DOHH2 (cell line): ENCODE data around the gene GLI3.

Experiments
- H3F3A ChIP-seq: fragments of 200-600 bp; sonication (generic), shearing (Covaris generic); 2 replicates; pipeline ENCODE4 v1.6.0; 2016; ENCODE audit warnings: antibody characterized with exemption, mild to moderate bottlenecking; ENCODE audit not compliant: control insufficient read depth, insufficient read depth
- H3K27ac ChIP-seq: fragments of 200-600 bp; sonication (generic); 2 replicates; pipeline ENCODE4 v1.5.1; 2014; ENCODE audit warnings: low read depth, mild to moderate bottlenecking, low read length, moderate library complexity
- H3K27me3 ChIP-seq: fragments of 200-600 bp; sonication (generic); 2 replicates; pipeline ENCODE4 v1.6.1; 2014; ENCODE audit warnings: mild to moderate bottlenecking, low read length, mixed read lengths; ENCODE audit not compliant: control insufficient read depth
- H3K36me3 ChIP-seq: fragments of 200-600 bp; sonication (generic); 2 replicates; pipeline ENCODE4 v1.6.1; 2014; ENCODE audit warnings: mild to moderate bottlenecking, low read length, moderate library complexity, mixed read lengths; ENCODE audit not compliant: control insufficient read depth
- H3K4me1 ChIP-seq: fragments of 200-600 bp; sonication (generic); 2 replicates; pipeline ENCODE4 v1.6.1; 2014; ENCODE audit warnings: mild to moderate bottlenecking, low read length, mixed read lengths; ENCODE audit not compliant: control insufficient read depth
- H3K4me2 ChIP-seq: fragments of 200-600 bp; sonication (generic); 2 replicates; pipeline ENCODE4 v1.6.0; 2014; ENCODE audit warnings: mild to moderate bottlenecking, low read length, moderate library complexity
- H3K4me3 ChIP-seq: fragments of 200-600 bp; sonication (generic); 2 replicates; pipeline ENCODE4 v1.5.1; 2014; ENCODE audit warnings: mild to moderate bottlenecking, low read length, mixed read lengths
- H3K79me2 ChIP-seq: fragments of 200-600 bp; sonication (generic); 2 replicates; pipeline ENCODE4 v1.6.1; 2014; ENCODE audit warnings: mild to moderate bottlenecking, low read length, mixed read lengths; ENCODE audit not compliant: control insufficient read depth
- H3K9me2 ChIP-seq: fragments of 200-600 bp; sonication (generic); replicated peaks from 2 replicates; pipeline ENCODE4 v1.6.1; 2014; ENCODE audit warnings: mild to moderate bottlenecking, low read length, mixed read lengths; ENCODE audit not compliant: control insufficient read depth
- H3K9me3 ChIP-seq: fragments of 200-600 bp; sonication (generic); 2 replicates; pipeline ENCODE4 v1.6.1; 2014; ENCODE audit warnings: antibody characterized with exemption, low read length, mixed read lengths; ENCODE audit not compliant: control insufficient read depth, insufficient read depth
- H4K20me1 ChIP-seq: fragments of 200-600 bp; sonication (generic); 2 replicates; pipeline ENCODE4 v1.6.0; 2014; ENCODE audit warnings: low read depth, mild to moderate bottlenecking, antibody characterized with exemption, low read length, moderate library complexity; ENCODE audit not compliant: control insufficient read depth, insufficient read depth
- EZH2phosphoT487 ChIP-seq: fragments of 200-600 bp; sonication (generic); IDR thresholded peaks from 2 replicates; pipeline ENCODE4 v1.6.1; 2017; ENCODE audit warnings: borderline replicate concordance, mild to moderate bottlenecking, antibody characterized with exemption, low read length, moderate library complexity, mixed read lengths
- TF ChIP-seq, protein P1 (sequence below): fragments of 200-600 bp; sonication (generic); IDR thresholded peaks from one replicate; pipeline ENCODE4 v1.5.1; 2014; ENCODE audit warnings: antibody characterized with exemption, mild to moderate bottlenecking, low read depth, low read length; ENCODE audit not compliant: poor library complexity, severe bottlenecking

The GLI3 gene

DNA sequence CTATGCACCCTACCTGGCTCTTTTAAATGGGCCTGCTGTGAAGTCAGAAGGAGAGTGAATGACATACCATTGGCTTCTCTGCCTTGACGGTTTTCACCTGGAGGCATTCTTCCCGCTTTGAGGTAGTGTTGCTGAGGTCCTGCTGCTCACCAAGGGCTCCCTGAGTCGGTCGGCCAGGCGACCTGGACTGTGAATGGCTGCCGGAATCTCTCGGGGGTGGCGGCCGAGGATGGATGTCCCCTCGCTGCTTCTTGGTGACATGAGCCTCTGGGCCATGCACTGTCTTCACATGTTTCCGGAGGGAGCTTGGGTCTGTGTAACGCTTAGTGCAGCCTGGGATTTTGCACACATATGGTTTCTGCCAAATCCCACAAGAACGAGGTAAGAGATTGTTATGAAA, 264.7 kb downstream of the GLI3 start:
- Histone ChIP-seq H3K9me3 (no peaks in the 10 kb centered on the region), H3K36me3 (no peaks in the 10 kb centered on the region), H3K4me3 (no peak overlapping the region), H3K79me2 (no peaks in the 10 kb centered on the region), H4K20me1 (no peaks in the 10 kb centered on the region), H3K27ac (no peak overlapping the region), H3K4me1 (no peaks in the 10 kb centered on the region), H3F3A (no peaks in the 10 kb centered on the region), H3K9me2 (no peaks in the 10 kb centered on the region), H3K4me2 (no peak overlapping the region), H3K27me3 (peaks cover 15% of the 10 kb centered on the region; the same call in 1 of the 2 replicates)
- TF ChIP-seq, protein P1, sequence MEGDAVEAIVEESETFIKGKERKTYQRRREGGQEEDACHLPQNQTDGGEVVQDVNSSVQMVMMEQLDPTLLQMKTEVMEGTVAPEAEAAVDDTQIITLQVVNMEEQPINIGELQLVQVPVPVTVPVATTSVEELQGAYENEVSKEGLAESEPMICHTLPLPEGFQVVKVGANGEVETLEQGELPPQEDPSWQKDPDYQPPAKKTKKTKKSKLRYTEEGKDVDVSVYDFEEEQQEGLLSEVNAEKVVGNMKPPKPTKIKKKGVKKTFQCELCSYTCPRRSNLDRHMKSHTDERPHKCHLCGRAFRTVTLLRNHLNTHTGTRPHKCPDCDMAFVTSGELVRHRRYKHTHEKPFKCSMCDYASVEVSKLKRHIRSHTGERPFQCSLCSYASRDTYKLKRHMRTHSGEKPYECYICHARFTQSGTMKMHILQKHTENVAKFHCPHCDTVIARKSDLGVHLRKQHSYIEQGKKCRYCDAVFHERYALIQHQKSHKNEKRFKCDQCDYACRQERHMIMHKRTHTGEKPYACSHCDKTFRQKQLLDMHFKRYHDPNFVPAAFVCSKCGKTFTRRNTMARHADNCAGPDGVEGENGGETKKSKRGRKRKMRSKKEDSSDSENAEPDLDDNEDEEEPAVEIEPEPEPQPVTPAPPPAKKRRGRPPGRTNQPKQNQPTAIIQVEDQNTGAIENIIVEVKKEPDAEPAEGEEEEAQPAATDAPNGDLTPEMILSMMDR = no peak
- TF ChIP-seq EZH2phosphoT487 = no peak

DNA sequence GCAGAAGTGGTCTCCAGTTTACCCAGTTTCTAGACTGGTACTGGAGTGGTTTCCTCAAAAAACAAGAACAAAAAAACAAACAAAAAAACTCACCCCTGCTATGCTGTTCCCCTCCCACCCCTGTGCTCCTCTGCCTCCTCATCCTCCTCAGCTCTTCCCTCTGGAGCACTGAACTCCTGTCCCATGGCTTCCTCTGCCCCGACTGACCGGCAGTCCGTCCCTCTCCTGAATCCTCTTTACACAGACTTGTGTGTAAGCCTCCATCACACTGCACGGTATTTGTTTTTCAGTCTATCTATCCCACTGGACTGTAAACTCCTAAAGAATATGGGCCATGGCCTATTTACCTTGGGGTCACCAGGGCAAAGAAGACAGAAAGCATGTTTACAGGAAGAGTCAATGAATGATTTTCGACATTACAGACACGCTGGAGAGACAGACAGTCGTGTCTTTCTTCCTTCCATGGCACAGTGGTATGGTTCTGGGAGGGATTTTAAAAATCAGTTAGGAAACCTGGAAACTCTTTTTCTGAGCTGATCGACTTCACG, 265.3 kb downstream of the GLI3 start:
- no peak overlapping the region for H3K27ac ChIP-seq
- no peak overlapping the region for H3K4me2 ChIP-seq
- H3F3A ChIP-seq = no peaks in the 10 kb centered on the region
- peaks cover 15% of the 10 kb centered on the region; the same call in 1 of the 2 replicates for H3K27me3 ChIP-seq
- TF ChIP-seq, protein P1 = no peak
- TF ChIP-seq EZH2phosphoT487 = no peak
- no peaks in the 10 kb centered on the region for H3K79me2 ChIP-seq
- H3K9me2 ChIP-seq = no peaks in the 10 kb centered on the region
- H3K36me3 ChIP-seq = no peaks in the 10 kb centered on the region
- no peaks in the 10 kb centered on the region for H3K4me1 ChIP-seq
- H4K20me1 ChIP-seq = no peaks in the 10 kb centered on the region
- no peak overlapping the region for H3K4me3 ChIP-seq
- peaks cover 2% of the 10 kb centered on the region; the same call in 1 of the 2 replicates for H3K9me3 ChIP-seq

DNA sequence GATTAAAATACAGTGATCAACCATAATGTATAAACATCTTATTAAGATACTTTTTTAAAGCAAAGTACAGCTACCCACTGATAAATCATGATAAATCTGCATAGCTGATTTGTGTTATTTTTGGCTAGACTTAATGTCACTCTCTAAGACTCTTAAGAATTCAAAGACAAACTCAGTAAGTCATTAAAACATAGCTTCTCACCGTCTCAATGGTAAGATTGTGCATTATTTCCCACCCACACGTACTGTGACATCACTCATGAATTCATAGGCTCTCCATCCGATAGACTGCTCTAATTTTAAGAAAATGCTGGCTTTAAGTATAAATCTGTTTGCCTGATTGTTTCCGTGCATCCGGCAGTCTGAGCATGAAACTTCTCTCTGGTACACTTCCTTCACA, 266.1 kb downstream of the GLI3 start:
- no peaks in the 10 kb centered on the region for H3F3A ChIP-seq
- TF ChIP-seq, protein P1 = no peak
- no peak for TF ChIP-seq EZH2phosphoT487
- no peak overlapping the region for H3K4me2 ChIP-seq
- no peaks in the 10 kb centered on the region for H3K36me3 ChIP-seq
- peaks cover 10% of the 10 kb centered on the region; the same call in 1 of the 2 replicates for H3K27me3 ChIP-seq
- H3K79me2 ChIP-seq = no peaks in the 10 kb centered on the region
- no peak overlapping the region for H3K27ac ChIP-seq
- H4K20me1 ChIP-seq = no peaks in the 10 kb centered on the region
- no peaks in the 10 kb centered on the region for H3K4me1 ChIP-seq
- H3K4me3 ChIP-seq = no peak overlapping the region
- peaks cover 8% of the 10 kb centered on the region; the same call in 1 of the 2 replicates for H3K9me3 ChIP-seq
- no peaks in the 10 kb centered on the region for H3K9me2 ChIP-seq
